Fibroblast of lung (primary cell): ENCODE results near the gene NLE1. TPM values are rescaled to one million over a fixed set of nuclear protein-coding genes. Genes with fewer than 3 reads are reported as not detected.
"Not testable (repeated sequence)": the region's sequence is repeated elsewhere in the genome, so short reads cannot be mapped to it uniquely, and the experiment has no call there.

Source experiments
- DNase-seq, 2 donors: peaks; one replicate each; pipeline versions ENCODE4 v3.0.0 to v3.0.0-alpha.2; 2010; ENCODE audit warnings: low read depth in 2 of 2
- H2AFZ ChIP-seq: 2 replicates; pipeline ENCODE4 v1.5.1; 2012; ENCODE audit warnings: low read length, control low read depth, inconsistent platforms
- H3K27ac ChIP-seq: 2 replicates; pipeline ENCODE4 v1.5.1; 2011; ENCODE audit warnings: low read length, control low read depth; ENCODE audit not compliant: insufficient read depth
- H3K27me3 ChIP-seq: 2 replicates; pipeline ENCODE4 v1.5.1; 2011; ENCODE audit warnings: mild to moderate bottlenecking, low read length; ENCODE audit not compliant: control insufficient read depth, insufficient read depth
- H3K36me3 ChIP-seq: 2 replicates; pipeline ENCODE4 v1.5.1; 2011; ENCODE audit warnings: low read length; ENCODE audit not compliant: control insufficient read depth, insufficient read depth
- H3K4me1 ChIP-seq: 2 replicates; pipeline ENCODE4 v1.5.1; 2011; ENCODE audit warnings: low read length; ENCODE audit not compliant: control insufficient read depth, insufficient read depth; ENCODE audit errors: extremely low read depth
- H3K4me2 ChIP-seq: 2 replicates; pipeline ENCODE4 v1.5.1; 2011; ENCODE audit warnings: low read length, control low read depth; ENCODE audit not compliant: insufficient read depth; ENCODE audit errors: extremely low read depth
- H3K4me3 ChIP-seq, 4 experiments: fragments of 200-600 bp in 1 of 4; sonication (generic) in 1 of 4; replicated peaks in 1 of 4; 2 replicates each; pipeline ENCODE4 v1.5.1; 2011 to 2016; ENCODE audit warnings: low read length in 4 of 4, low read depth in 3 of 4, mild to moderate bottlenecking in 3 of 4, control low read depth in 2 of 4, inconsistent platforms in 1 of 4, mixed read lengths in 1 of 4; ENCODE audit not compliant: insufficient read depth in 1 of 4; ENCODE audit errors: control extremely low read depth in 1 of 4
- H3K79me2 ChIP-seq: 2 replicates; pipeline ENCODE4 v1.5.1; 2012; ENCODE audit warnings: mild to moderate bottlenecking, low read length, inconsistent platforms; ENCODE audit not compliant: control insufficient read depth, insufficient read depth
- H3K9ac ChIP-seq: 2 replicates; pipeline ENCODE4 v1.5.1; 2011; ENCODE audit warnings: mild to moderate bottlenecking, low read length, control low read depth; ENCODE audit not compliant: insufficient read depth
- H3K9me3 ChIP-seq: 2 replicates; pipeline ENCODE4 v1.5.1; 2012; ENCODE audit warnings: low read depth, low read length; ENCODE audit not compliant: control insufficient read depth, insufficient read depth
- H4K20me1 ChIP-seq: 2 replicates; pipeline ENCODE4 v1.5.1; 2011; ENCODE audit warnings: low read length; ENCODE audit not compliant: control insufficient read depth, insufficient read depth; ENCODE audit errors: extremely low read depth
- EZH2 ChIP-seq: IDR thresholded peaks from 2 replicates; pipeline ENCODE4 v1.5.1; 2012; ENCODE audit warnings: low read length, control low read depth, mild to moderate bottlenecking; ENCODE audit errors: missing control alignments
- polyA plus RNA-seq, 2 donors: library from polyadenylated mRNA; depleted of rRNA in 1 of 2; stranded (reverse) in 1 of 2; unstranded in 1 of 2; fragments of >200 nt; gene quantifications; 2 replicates each; pipeline ENCODE4 v1.2.1, GENCODE V29; 2011 to 2012; ENCODE audit warnings: missing spikeins in 1 of 2
- total RNA-seq: library from RNA; depleted of rRNA; stranded (reverse); fragments of >200 nt; gene quantifications from 2 replicates; pipeline ENCODE4 v1.2.1, GENCODE V29; 2014
- TF ChIP-seq, protein P1 (sequence below), 2 donors: IDR thresholded peaks in 1 of 2; conservative IDR thresholded peaks in 1 of 2; 1 replicate in 1 of 2; 2 replicates in 1 of 2; pipeline ENCODE4 v1.5.1; 2011 to 2012; ENCODE audit warnings: low read length in 2 of 2, control low read depth in 1 of 2, inconsistent platforms in 1 of 2, low read depth in 1 of 2, mild to moderate bottlenecking in 1 of 2

NLE1 gene
- total and polyA plus RNA-seq, 2 donors (not counting 1 experiment from before 2014, with no cell fraction given): 9.4 to 20.5 TPM

GRCh38 chr17:35184274-35184673 lies 42.2 kb upstream of the NLE1 start:
- no peaks in the 10 kb centered on the region for H3K4me1 ChIP-seq
- no peak overlapping the region for H3K4me2 ChIP-seq
- no peaks in the 10 kb centered on the region for H3K36me3 ChIP-seq
- no peaks in the 10 kb centered on the region for H3K9me3 ChIP-seq
- peaks cover 3% of the 10 kb centered on the region for H3K27me3 ChIP-seq
- DNase-seq: no peak
- no peak overlapping the region for H3K4me3 ChIP-seq
- H3K27ac ChIP-seq: no peak overlapping the region
- no peaks in the 10 kb centered on the region for H4K20me1 ChIP-seq
- no peaks in the 10 kb centered on the region for H3K79me2 ChIP-seq
- TF ChIP-seq, protein P1, sequence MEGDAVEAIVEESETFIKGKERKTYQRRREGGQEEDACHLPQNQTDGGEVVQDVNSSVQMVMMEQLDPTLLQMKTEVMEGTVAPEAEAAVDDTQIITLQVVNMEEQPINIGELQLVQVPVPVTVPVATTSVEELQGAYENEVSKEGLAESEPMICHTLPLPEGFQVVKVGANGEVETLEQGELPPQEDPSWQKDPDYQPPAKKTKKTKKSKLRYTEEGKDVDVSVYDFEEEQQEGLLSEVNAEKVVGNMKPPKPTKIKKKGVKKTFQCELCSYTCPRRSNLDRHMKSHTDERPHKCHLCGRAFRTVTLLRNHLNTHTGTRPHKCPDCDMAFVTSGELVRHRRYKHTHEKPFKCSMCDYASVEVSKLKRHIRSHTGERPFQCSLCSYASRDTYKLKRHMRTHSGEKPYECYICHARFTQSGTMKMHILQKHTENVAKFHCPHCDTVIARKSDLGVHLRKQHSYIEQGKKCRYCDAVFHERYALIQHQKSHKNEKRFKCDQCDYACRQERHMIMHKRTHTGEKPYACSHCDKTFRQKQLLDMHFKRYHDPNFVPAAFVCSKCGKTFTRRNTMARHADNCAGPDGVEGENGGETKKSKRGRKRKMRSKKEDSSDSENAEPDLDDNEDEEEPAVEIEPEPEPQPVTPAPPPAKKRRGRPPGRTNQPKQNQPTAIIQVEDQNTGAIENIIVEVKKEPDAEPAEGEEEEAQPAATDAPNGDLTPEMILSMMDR (conservative IDR thresholded peaks at IDR 0.05 in 1 of 2, IDR thresholded peaks at IDR 0.05 in 1 of 2; ENCODE audit: low read depth in 1 of 2, low read length in 2 of 2): no peak
- TF ChIP-seq EZH2: no peak
- no peak overlapping the region for H3K9ac ChIP-seq
- H2AFZ ChIP-seq: no peak overlapping the region

DNA sequence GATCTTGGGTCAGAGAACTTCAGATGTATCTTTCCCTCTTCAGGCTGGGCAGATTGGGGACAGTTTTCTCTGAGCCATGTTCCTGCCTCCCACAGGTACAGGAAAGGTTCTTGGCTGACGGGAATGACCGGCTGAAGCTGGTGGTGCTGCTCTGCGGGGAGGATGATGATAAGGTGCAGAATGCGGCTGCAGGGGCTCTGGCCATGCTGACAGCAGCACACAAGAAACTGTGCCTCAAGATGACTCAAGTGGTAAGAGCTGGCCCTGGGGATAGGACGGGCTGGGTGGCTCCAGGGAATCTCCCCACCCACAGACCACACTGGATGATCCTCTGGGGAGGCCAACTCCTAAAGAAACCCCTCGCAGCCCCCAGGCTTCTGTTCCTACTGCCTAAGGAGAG lies 41.2 kb upstream of the NLE1 start:
- Histone ChIP-seq H3K4me2 (no peak overlapping the region), H3K4me3 (no peak overlapping the region), H3K4me1 (no peaks in the 10 kb centered on the region), H3K36me3 (no peaks in the 10 kb centered on the region), H3K27ac (no peak overlapping the region), H3K79me2 (no peaks in the 10 kb centered on the region), H4K20me1 (no peaks in the 10 kb centered on the region), H3K27me3 (peaks cover 3% of the 10 kb centered on the region), H3K9me3 (no peaks in the 10 kb centered on the region), H2AFZ (no peak overlapping the region), H3K9ac (no peak overlapping the region)
- no peak for TF ChIP-seq EZH2
- TF ChIP-seq, protein P1 (conservative IDR thresholded peaks at IDR 0.05 in 1 of 2, IDR thresholded peaks at IDR 0.05 in 1 of 2; ENCODE audit: low read depth in 1 of 2, low read length in 2 of 2): no peak
- no peak for DNase-seq

DNA sequence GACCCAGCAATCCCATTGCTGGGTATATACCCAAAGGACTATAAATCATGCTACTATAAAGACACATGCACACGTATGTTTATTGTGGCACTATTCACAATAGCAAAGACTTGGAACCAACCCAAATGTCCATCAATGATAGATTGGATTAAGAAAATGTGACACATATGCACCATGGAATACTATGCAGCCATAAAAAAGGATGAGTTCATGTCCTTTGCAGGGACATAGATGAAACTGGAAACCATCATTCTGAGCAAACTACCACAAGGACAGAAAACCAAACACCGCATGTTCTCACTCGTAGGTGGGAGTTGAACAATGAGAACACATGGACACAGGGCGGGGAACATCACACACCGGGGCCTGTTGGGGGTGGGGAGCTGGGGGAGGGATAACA lies 37.3 kb upstream of the NLE1 start:
- DNase-seq, H3K27me3 ChIP-seq, H3K36me3 ChIP-seq, H3K79me2 ChIP-seq, H3K27ac ChIP-seq, H3K9me3 ChIP-seq, H3K4me3 ChIP-seq, H3K4me2 ChIP-seq, H3K4me1 ChIP-seq, H4K20me1 ChIP-seq, H3K9ac ChIP-seq, H2AFZ ChIP-seq: not testable (repeated sequence)
